Thoracic aorta (tissue), 2 donors: ENCODE data around the gene MVB12B. TPM values are rescaled to one million over a fixed set of nuclear protein-coding genes. Genes with fewer than 3 reads are reported as not detected.

ENCODE experiments used
- ATAC-seq: fragments of 150-250 bp; one replicate; pipeline ENCODE4 v1.8.0; 2017; ENCODE audit warnings: low read depth; ENCODE audit not compliant: insufficient number of reproducible peaks, low FRiP score
- DNase-seq: peaks from one replicate; pipeline ENCODE4 v3.0.0-alpha.2; 2020; ENCODE audit warnings: low spot score
- H3K27ac ChIP-seq, 2 donors: fragments of 200-600 bp; sonication (generic); 1 replicate in 1 of 2; 2 replicates in 1 of 2; pipeline ENCODE4 v1.5.1; 2016; ENCODE audit warnings: mild to moderate bottlenecking in 2 of 2, moderate library complexity in 2 of 2
- H3K27me3 ChIP-seq: fragments of 200-600 bp; sonication (generic); replicated peaks from 2 replicates; pipeline ENCODE4 v1.6.0; 2016; ENCODE audit warnings: mild to moderate bottlenecking; ENCODE audit not compliant: insufficient read depth
- H3K36me3 ChIP-seq: fragments of 200-600 bp; sonication (generic); one replicate; pipeline ENCODE4 v1.5.1; 2016
- H3K4me1 ChIP-seq, 2 donors: fragments of 200-600 bp; sonication (generic); 1 replicate in 1 of 2; 2 replicates in 1 of 2; pipeline versions ENCODE4 v1.5.1 to v1.6.0; 2016; ENCODE audit warnings: low read depth in 2 of 2, mild to moderate bottlenecking in 1 of 2; ENCODE audit not compliant: control insufficient read depth in 1 of 2
- H3K4me3 ChIP-seq: fragments of 200-600 bp; sonication (generic); 2 replicates; pipeline ENCODE4 v1.5.1; 2016; ENCODE audit warnings: mild to moderate bottlenecking
- H3K9me3 ChIP-seq: fragments of 200-600 bp; sonication (generic); 2 replicates; pipeline ENCODE4 v1.5.1; 2016
- total RNA-seq, 2 donors: library from RNA; depleted of rRNA; stranded (reverse); fragments of >200 nt; gene quantifications; one replicate each; pipeline versions ENCODE4 v1.1.0 to v1.2.3, GENCODE V29; 2016
- TF ChIP-seq, protein P1 (sequence below): fragments of 200-600 bp; sonication (generic); IDR thresholded peaks from one replicate; pipeline ENCODE4 v1.5.1; 2019; ENCODE audit warnings: antibody characterized with exemption

Gene MVB12B
- total RNA-seq, 2 donors from 2014 or later, result 18.4 to 21.7 TPM

- Histone ChIP-seq H3K4me1 (peaks cover 0 to 9% of the 10 kb centered on the region in 2 donors), H3K9me3 (no peaks in the 10 kb centered on the region), H3K36me3 (no peaks in the 10 kb centered on the region), H3K27me3 (no peaks in the 10 kb centered on the region), H3K27ac (no peak overlapping the region), H3K4me3 (no peak overlapping the region)
- TF ChIP-seq, protein P1, sequence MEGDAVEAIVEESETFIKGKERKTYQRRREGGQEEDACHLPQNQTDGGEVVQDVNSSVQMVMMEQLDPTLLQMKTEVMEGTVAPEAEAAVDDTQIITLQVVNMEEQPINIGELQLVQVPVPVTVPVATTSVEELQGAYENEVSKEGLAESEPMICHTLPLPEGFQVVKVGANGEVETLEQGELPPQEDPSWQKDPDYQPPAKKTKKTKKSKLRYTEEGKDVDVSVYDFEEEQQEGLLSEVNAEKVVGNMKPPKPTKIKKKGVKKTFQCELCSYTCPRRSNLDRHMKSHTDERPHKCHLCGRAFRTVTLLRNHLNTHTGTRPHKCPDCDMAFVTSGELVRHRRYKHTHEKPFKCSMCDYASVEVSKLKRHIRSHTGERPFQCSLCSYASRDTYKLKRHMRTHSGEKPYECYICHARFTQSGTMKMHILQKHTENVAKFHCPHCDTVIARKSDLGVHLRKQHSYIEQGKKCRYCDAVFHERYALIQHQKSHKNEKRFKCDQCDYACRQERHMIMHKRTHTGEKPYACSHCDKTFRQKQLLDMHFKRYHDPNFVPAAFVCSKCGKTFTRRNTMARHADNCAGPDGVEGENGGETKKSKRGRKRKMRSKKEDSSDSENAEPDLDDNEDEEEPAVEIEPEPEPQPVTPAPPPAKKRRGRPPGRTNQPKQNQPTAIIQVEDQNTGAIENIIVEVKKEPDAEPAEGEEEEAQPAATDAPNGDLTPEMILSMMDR, result no peak
- DNase-seq, result no peak
- ATAC-seq, result no peak
These were observed 130.5 kb downstream of the MVB12B start for GRCh38 chr9:126457175-126457547.

GRCh38 chr9:126457890-126458289, 131.3 kb downstream of the MVB12B start:
- H3K36me3 ChIP-seq, result no peaks in the 10 kb centered on the region
- no peak overlapping the region for H3K27ac ChIP-seq
- ATAC-seq, result no peak
- peaks cover 0 to 9% of the 10 kb centered on the region in 2 donors for H3K4me1 ChIP-seq
- no peaks in the 10 kb centered on the region for H3K27me3 ChIP-seq
- DNase-seq, result no peak
- H3K9me3 ChIP-seq, result no peaks in the 10 kb centered on the region
- TF ChIP-seq, protein P1, result no peak
- no peak overlapping the region for H3K4me3 ChIP-seq

DNA sequence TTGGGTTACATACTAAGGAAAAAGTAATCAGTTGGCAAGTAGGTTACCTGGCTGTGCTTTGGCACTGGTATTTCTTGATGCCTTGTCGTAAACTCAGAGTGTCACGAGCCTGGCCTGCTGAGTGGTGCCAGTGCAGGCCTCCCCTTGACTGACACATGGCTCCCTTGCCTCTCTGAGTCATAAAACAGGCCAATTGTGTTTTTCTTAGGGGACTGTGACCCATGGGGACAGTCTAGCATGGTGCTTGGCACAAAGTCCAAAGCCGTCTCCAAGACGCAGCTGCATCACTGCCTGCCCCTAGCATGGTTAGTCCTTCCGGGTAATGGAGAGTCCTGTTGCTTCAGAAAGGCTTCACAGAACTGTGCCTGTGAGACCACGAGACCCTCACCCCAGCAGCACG, 132.5 kb downstream of the MVB12B start:
- DNase-seq (no peak), ATAC-seq (no peak)
- Histone ChIP-seq H3K9me3 (no peaks in the 10 kb centered on the region), H3K27ac (no peak overlapping the region), H3K36me3 (no peaks in the 10 kb centered on the region), H3K4me1 (peaks cover 0 to 9% of the 10 kb centered on the region in 2 donors), H3K27me3 (no peaks in the 10 kb centered on the region), H3K4me3 (no peak overlapping the region)
- TF ChIP-seq, protein P1, result no peak

DNA sequence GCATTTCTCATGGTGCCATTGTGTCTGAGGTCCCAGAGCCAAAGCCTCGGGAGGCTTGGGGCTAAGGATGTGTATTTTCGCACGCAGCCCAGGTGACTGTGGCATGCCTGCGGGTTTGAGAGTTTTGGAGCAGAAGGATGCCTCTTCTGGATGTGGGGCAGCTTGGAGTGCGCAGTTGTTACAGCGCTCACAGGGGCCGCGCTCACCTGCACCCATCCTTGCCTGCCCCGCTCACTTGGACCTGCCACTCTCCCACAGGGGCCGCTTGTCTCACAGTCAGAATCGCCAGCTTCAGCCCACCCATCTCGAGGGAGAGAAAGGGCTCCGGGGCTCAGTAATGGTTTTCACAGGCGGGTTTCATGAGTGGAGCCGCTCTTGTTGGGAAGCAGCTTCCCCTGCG, 132.9 kb downstream of the MVB12B start:
- no peak for DNase-seq
- H3K4me1 ChIP-seq, result peaks cover 0 to 9% of the 10 kb centered on the region in 2 donors
- no peak overlapping the region for H3K27ac ChIP-seq
- TF ChIP-seq, protein P1, result no peak
- no peaks in the 10 kb centered on the region for H3K27me3 ChIP-seq
- H3K36me3 ChIP-seq, result no peaks in the 10 kb centered on the region
- H3K9me3 ChIP-seq, result no peaks in the 10 kb centered on the region
- ATAC-seq, result no peak
- H3K4me3 ChIP-seq, result no peak overlapping the region

DNA sequence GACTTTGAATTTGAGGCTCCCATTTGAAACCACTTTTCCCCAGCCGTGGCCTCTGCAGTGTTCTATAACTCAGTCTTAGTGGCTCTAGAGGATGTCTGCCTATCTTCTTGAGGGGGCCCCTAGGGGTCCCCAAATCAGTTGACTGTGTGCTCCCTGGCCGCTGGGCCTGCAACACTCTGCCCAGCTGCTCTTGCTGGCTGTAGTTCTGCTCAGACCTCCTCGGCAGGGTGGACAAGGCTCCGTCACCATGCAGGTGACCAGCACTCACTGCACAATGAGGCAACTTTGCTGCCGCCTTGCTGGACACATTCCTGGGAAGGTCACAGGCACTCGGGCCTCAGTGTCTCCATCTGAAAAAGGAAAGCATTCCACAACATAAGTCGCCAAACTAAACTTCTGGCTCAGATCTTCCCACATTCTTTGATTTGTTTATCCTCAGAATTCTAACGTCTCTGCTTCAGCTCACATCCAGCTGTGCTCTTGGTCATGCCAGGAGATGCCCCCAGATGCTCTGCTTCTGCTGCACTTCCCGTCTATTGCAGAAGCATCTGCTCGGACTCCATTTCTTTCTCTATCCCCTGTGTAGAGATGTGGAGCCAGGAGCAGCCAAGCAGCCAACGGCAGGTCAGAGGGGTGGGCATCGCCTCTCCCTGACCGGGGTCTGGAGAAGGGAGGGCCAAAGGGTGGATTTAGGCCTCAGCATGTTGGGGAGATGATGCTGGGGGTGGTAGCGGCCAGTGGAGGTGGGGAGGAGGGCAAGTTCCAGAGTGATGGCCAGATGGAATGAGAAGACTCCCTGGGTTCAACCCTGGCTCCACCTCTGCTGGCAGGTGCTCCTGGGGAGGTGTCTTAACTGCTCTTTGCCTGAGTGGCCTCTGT, 133.6 kb downstream of the MVB12B start:
- DNase-seq (no peak), ATAC-seq (no peak)
- Histone ChIP-seq H3K27ac (no peak overlapping the region), H3K27me3 (no peaks in the 10 kb centered on the region), H3K36me3 (no peaks in the 10 kb centered on the region), H3K4me1 (peaks cover 0 to 9% of the 10 kb centered on the region in 2 donors), H3K4me3 (no peak overlapping the region), H3K9me3 (no peaks in the 10 kb centered on the region)
- TF ChIP-seq, protein P1, result no peak
